ENCODE data around the gene RPL41. TPM values are rescaled to one million over a fixed set of nuclear protein-coding genes. Genes with fewer than 3 reads are reported as not detected.

RPL41 gene
- total RNA-seq, 1 donor from 2014 or later = 3,078 TPM

DNA sequence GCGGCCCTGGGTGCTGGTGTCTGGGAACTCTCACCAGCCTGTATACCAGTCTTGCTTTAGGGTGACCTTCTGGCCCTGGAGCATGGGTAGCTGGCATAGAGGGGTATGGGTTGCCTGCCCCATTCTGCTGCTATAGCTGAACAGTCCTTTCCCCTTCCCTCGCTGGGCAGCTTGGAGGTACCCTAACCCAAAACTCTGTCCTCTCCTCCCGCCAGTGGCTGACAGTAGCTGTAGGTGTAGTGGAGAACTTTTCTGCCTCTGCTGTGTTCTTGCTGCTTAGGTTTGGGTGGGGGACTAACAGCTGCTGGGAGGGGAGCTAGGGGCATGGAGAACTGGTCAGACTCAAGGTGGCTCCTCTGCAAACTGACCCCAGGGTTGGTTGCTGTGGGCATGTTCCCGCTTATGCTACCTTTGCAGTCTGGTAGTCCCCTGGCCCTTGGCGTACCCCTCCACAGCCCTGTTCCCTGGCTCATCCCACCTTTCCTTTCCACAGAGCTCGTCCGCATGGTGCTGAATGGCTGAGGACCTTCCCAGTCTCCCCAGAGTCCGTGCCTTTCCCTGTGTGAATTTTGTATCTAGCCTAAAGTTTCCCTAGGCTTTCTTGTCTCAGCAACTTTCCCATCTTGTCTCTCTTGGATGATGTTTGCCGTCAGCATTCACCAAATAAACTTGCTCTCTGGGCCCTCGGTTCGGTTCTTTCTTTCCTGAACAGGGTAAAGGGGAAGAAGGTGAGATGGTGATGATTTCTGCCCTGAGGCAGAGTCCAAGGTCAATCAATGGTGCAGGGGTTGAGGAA, 44.7 kb downstream of the RPL41 start:
- H3K9me3 ChIP-seq (ENCODE audit: insufficient read depth, low read depth, low read length) = no peaks in the 10 kb centered on the region
- no peak overlapping the region for H2AFZ ChIP-seq (ENCODE audit: low read depth, low read length)
- H3K27ac ChIP-seq (ENCODE audit: low read depth, low read length) = peak overlapping the region; percentile 54
- Mint-ChIP-seq H3K4me3 (ENCODE audit: unreplicated experiment) (peak overlapping the region; percentile 91), H3K27ac (ENCODE audit: unreplicated experiment) (peak overlapping the region; percentile 81), H3K27me3 (ENCODE audit: low read depth, unreplicated experiment) (no peaks in the 10 kb centered on the region), H3K9me3 (ENCODE audit: unreplicated experiment) (no peaks in the 10 kb centered on the region), H3K4me1 (ENCODE audit: low read depth, unreplicated experiment) (peaks cover 17% of the 10 kb centered on the region), H3K36me3 (ENCODE audit: low read depth, unreplicated experiment) (peaks cover 44% of the 10 kb centered on the region)
- H3K4me3 ChIP-seq (ENCODE audit: insufficient read depth, low read depth, low read length) = peak overlapping the region; percentile 99
- TF ChIP-seq, protein P1, sequence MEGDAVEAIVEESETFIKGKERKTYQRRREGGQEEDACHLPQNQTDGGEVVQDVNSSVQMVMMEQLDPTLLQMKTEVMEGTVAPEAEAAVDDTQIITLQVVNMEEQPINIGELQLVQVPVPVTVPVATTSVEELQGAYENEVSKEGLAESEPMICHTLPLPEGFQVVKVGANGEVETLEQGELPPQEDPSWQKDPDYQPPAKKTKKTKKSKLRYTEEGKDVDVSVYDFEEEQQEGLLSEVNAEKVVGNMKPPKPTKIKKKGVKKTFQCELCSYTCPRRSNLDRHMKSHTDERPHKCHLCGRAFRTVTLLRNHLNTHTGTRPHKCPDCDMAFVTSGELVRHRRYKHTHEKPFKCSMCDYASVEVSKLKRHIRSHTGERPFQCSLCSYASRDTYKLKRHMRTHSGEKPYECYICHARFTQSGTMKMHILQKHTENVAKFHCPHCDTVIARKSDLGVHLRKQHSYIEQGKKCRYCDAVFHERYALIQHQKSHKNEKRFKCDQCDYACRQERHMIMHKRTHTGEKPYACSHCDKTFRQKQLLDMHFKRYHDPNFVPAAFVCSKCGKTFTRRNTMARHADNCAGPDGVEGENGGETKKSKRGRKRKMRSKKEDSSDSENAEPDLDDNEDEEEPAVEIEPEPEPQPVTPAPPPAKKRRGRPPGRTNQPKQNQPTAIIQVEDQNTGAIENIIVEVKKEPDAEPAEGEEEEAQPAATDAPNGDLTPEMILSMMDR (IDR thresholded peaks at IDR 0.05; ENCODE audit: insufficient read depth, low read depth, low read length) = no peak
- TF ChIP-seq EZH2 (IDR thresholded peaks at IDR 0.05; ENCODE audit: insufficient read depth, low read length) = no peak
- H3K4me2 ChIP-seq (ENCODE audit: low read length) = peak overlapping the region; percentile 99
- H4K20me1 ChIP-seq (ENCODE audit: insufficient read depth, low read length) = peaks cover 72% of the 10 kb centered on the region
- peaks cover 47% of the 10 kb centered on the region for H3K36me3 ChIP-seq (ENCODE audit: insufficient read depth, low read length)
- H3K9ac ChIP-seq (ENCODE audit: low read length) = peak overlapping the region; percentile 99
- no peaks in the 10 kb centered on the region for H3K27me3 ChIP-seq (ENCODE audit: insufficient read depth, low read length)
- H3K4me1 ChIP-seq (ENCODE audit: insufficient read depth, low read length) = peaks cover 33% of the 10 kb centered on the region
- H3K79me2 ChIP-seq (ENCODE audit: insufficient read depth, low read length) = peaks cover 44% of the 10 kb centered on the region
- FAIRE-seq = no peak
- no peak for DNase-seq (ENCODE audit: low read depth)

DNA sequence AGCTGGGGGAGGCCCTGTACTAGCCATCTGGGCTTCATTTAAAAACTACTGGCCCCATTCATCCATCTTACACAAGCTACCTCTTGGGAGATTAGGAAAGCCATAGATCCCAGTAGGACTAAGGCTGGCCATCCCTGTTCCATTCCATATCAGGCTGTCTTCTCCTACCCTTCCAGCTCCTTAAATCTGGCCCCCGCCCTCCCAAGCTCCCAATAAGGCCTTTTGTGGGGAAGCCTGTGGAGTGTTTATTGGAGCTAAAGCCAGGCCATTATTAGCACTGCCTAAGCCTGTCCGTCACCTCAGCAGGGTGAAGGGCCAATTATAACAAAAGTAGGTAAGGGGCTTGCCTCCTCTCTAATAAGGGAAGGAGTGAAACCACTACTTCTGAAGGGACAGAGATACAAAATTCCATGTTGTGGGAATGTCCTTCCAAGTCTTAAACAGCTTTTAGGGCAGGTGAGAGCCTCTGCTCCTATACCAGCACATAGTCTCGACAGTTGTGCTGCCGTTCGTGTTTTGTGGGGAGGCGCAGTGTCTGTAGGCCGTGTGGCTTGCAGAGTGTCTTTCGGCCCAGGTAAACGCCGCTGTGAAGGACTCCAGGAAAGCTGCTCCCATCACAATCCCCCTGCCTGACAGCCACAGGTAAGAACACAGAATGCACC, 45.4 kb downstream of the RPL41 start:
- H3K27me3 Mint-ChIP-seq (ENCODE audit: low read depth, unreplicated experiment) = no peaks in the 10 kb centered on the region
- no peak overlapping the region for H2AFZ ChIP-seq (ENCODE audit: low read depth, low read length)
- H3K4me3 ChIP-seq (ENCODE audit: insufficient read depth, low read depth, low read length) = no peak overlapping the region
- peaks cover 72% of the 10 kb centered on the region for H4K20me1 ChIP-seq (ENCODE audit: insufficient read depth, low read length)
- H3K9me3 ChIP-seq (ENCODE audit: insufficient read depth, low read depth, low read length) = no peaks in the 10 kb centered on the region
- peaks cover 32% of the 10 kb centered on the region for H3K4me1 ChIP-seq (ENCODE audit: insufficient read depth, low read length)
- DNase-seq (ENCODE audit: low read depth) = no peak
- H3K4me2 ChIP-seq (ENCODE audit: low read length) = peak overlapping the region; percentile 99
- H3K79me2 ChIP-seq (ENCODE audit: insufficient read depth, low read length) = peaks cover 44% of the 10 kb centered on the region
- H3K36me3 ChIP-seq (ENCODE audit: insufficient read depth, low read length) = peaks cover 47% of the 10 kb centered on the region
- no peak for FAIRE-seq
- no peaks in the 10 kb centered on the region for H3K27me3 ChIP-seq (ENCODE audit: insufficient read depth, low read length)
- H3K27ac Mint-ChIP-seq (ENCODE audit: unreplicated experiment) = peak overlapping the region; percentile 81
- H3K9ac ChIP-seq (ENCODE audit: low read length) = peak overlapping the region; percentile 99
- peaks cover 17% of the 10 kb centered on the region for H3K4me1 Mint-ChIP-seq (ENCODE audit: low read depth, unreplicated experiment)
- TF ChIP-seq, protein P1 (IDR thresholded peaks at IDR 0.05; ENCODE audit: insufficient read depth, low read depth, low read length) = no peak
- peaks cover 44% of the 10 kb centered on the region for H3K36me3 Mint-ChIP-seq (ENCODE audit: low read depth, unreplicated experiment)
- H3K9me3 Mint-ChIP-seq (ENCODE audit: unreplicated experiment) = no peaks in the 10 kb centered on the region
- H3K27ac ChIP-seq (ENCODE audit: low read depth, low read length) = no peak overlapping the region
- peak overlapping the region; percentile 91 for H3K4me3 Mint-ChIP-seq (ENCODE audit: unreplicated experiment)
